GM23248 (cell line): ENCODE measurements around the gene ARFIP2.

ENCODE experiments used
- EZH2 ChIP-seq: fragments of 200-600 bp; sonication (generic); IDR thresholded peaks from 2 replicates; pipeline ENCODE4 v1.6.1; 2018; ENCODE audit warnings: antibody characterized with exemption, mild to moderate bottlenecking; ENCODE audit not compliant: insufficient read depth, poor library complexity, severe bottlenecking
- EZH2phosphoT487 ChIP-seq: fragments of 200-600 bp; sonication (generic); IDR thresholded peaks from 2 replicates; pipeline ENCODE4 v1.6.1; 2018; ENCODE audit warnings: antibody characterized with exemption, moderate library complexity, mild to moderate bottlenecking, low read depth; ENCODE audit not compliant: insufficient read depth

- TF ChIP-seq EZH2 (no peak), EZH2phosphoT487 (no peak)
Observed at GRCh38 chr11:6474806-6475500, 6.2 kb downstream of the ARFIP2 start.
